GM23338 (cell line): ENCODE results near the gene TCIRG1.

Experiments used
- CREB1 ChIP-seq: fragments of 250-450 bp; sonication (Bioruptor Pico); IDR thresholded peaks from 2 replicates; pipeline ENCODE4 v1.5.0; 2020; ENCODE audit warnings: low read depth, mild to moderate bottlenecking, moderate library complexity
- CTCF ChIP-seq, 2 experiments: fragments of 200-600 bp in 1 of 2; sonication (generic) in 1 of 2; conservative IDR thresholded peaks; 2 replicates each; pipeline versions ENCODE4 v1.5.1 to v1.6.1; 2016 to 2017; ENCODE audit warnings: antibody characterized with exemption in 2 of 2, low read depth in 2 of 2, mild to moderate bottlenecking in 2 of 2, moderate library complexity in 1 of 2
- EZH2 ChIP-seq: fragments of 200-600 bp; sonication (generic); IDR thresholded peaks from one replicate; pipeline ENCODE4 v1.8.0; 2017; ENCODE audit warnings: antibody characterized with exemption, mild to moderate bottlenecking, low read depth; ENCODE audit not compliant: unreplicated experiment
- EZH2phosphoT487 ChIP-seq: fragments of 200-600 bp; sonication (generic); IDR thresholded peaks from one replicate; pipeline ENCODE4 v1.8.1; 2018; ENCODE audit warnings: antibody characterized with exemption; ENCODE audit not compliant: unreplicated experiment
- JUNB ChIP-seq: IDR thresholded peaks from one replicate; pipeline ENCODE4 v1.6.1; 2016; ENCODE audit warnings: antibody characterized with exemption; ENCODE audit not compliant: unreplicated experiment
- NANOG ChIP-seq: IDR thresholded peaks from 2 replicates; pipeline ENCODE4 v1.6.1; 2016; ENCODE audit warnings: antibody characterized with exemption, borderline replicate concordance
- POLR2AphosphoS5 ChIP-seq: IDR thresholded peaks from 2 replicates; pipeline ENCODE4 v1.6.1; 2016; ENCODE audit warnings: antibody characterized with exemption, low read depth
- REST ChIP-seq: IDR thresholded peaks from one replicate; pipeline ENCODE4 v1.6.1; 2018; ENCODE audit warnings: antibody characterized with exemption; ENCODE audit not compliant: unreplicated experiment
- STAT1 ChIP-seq: IDR thresholded peaks from one replicate; pipeline ENCODE4 v1.6.1; 2016; ENCODE audit warnings: antibody characterized with exemption; ENCODE audit not compliant: unreplicated experiment
- ZNF114 ChIP-seq: fragments of 250-450 bp; sonication (Bioruptor Pico); IDR thresholded peaks from 2 replicates; pipeline ENCODE4 v1.5.0; 2020; ENCODE audit warnings: mild to moderate bottlenecking, moderate library complexity
- ZNF331 ChIP-seq: fragments of 250-450 bp; sonication (Bioruptor Pico); IDR thresholded peaks from 2 replicates; pipeline ENCODE4 v1.5.0; 2020; ENCODE audit warnings: low read depth, mild to moderate bottlenecking, moderate library complexity

GRCh38 chr11:68036717-68037239 lies 2.0 kb upstream of the TCIRG1 start:
- TF ChIP-seq CTCF (conservative IDR thresholded peaks at IDR 0.05; ENCODE audit: low read depth in 2 of 2): no peak
- TF ChIP-seq EZH2: no peak
- no peak for TF ChIP-seq CREB1
- no peak for TF ChIP-seq ZNF114 (CRISPR knock-in tag)
- TF ChIP-seq NANOG: no peak
- no peak for TF ChIP-seq EZH2phosphoT487
- TF ChIP-seq POLR2AphosphoS5: no peak
- no peak for TF ChIP-seq REST
- TF ChIP-seq ZNF331 (CRISPR knock-in tag): no peak
- TF ChIP-seq STAT1: no peak
- TF ChIP-seq JUNB: no peak
